SK-N-SH (cell line): ENCODE data around the gene HDLBP. TPM values are rescaled to one million over a fixed set of nuclear protein-coding genes. Genes with fewer than 3 reads are reported as not detected.

Experiments
- CTCF ChIA-PET: fragments of 300-600, 350-600 bp; formaldehyde crosslinking; extraction: SDS; loops from one replicate; lab custom pipeline; 2021; lab: Yijun Ruan, JAX
- POLR2A ChIA-PET: fragments of 350-600 bp; sonication (Branson Sonifier 250); formaldehyde crosslinking; extraction: SDS; loops from one replicate; lab custom pipeline; 2020; ENCODE audit warnings: antibody characterized with exemption, inconsistent platforms; lab: Yijun Ruan, JAX
- DNase-seq: peaks from one replicate; pipeline ENCODE4 v3.0.0; 2012
- H2AFZ ChIP-seq: fragments of 200-600 bp; sonication (generic); 2 replicates; pipeline ENCODE4 v1.8.1; 2016; ENCODE audit warnings: antibody characterized with exemption, mild to moderate bottlenecking, low read depth
- H3F3A ChIP-seq: fragments of 200-600 bp; sonication (generic); replicated peaks from 2 replicates; pipeline ENCODE3; 2016; ENCODE audit warnings: antibody characterized with exemption, mild to moderate bottlenecking; ENCODE audit not compliant: insufficient read depth
- H3K27ac ChIP-seq, 2 experiments: fragments of 200-500 bp in 1 of 2; fragments of 200-600 bp in 1 of 2; sonication (Bioruptor generic) in 1 of 2; sonication (generic), shearing (Covaris generic) in 1 of 2; 2 replicates each; pipeline versions ENCODE4 v1.5.1 to v1.6.1; 2014 to 2016; ENCODE audit warnings: low read depth in 2 of 2, inconsistent platforms in 1 of 2, low read length in 1 of 2, mild to moderate bottlenecking in 1 of 2, mixed read lengths in 1 of 2
- H3K27me3 ChIP-seq: fragments of 200-600 bp; sonication (generic), shearing (Covaris generic); 2 replicates; pipeline ENCODE4 v1.6.1; 2016; ENCODE audit warnings: mixed run types; ENCODE audit not compliant: insufficient read depth
- H3K36me3 ChIP-seq, 2 experiments: fragments of 200-500 bp in 1 of 2; fragments of 200-600 bp in 1 of 2; sonication (Bioruptor generic) in 1 of 2; sonication (generic) in 1 of 2; replicated peaks in 1 of 2; 2 replicates each; pipeline versions ENCODE3 to v1.5.1; 2014 to 2016; ENCODE audit warnings: low read length in 1 of 2, mild to moderate bottlenecking in 1 of 2; ENCODE audit not compliant: insufficient read depth in 2 of 2, control insufficient read depth in 1 of 2
- H3K4me1 ChIP-seq, 2 experiments: fragments of 200-500 bp in 1 of 2; fragments of 200-600 bp in 1 of 2; sonication (Bioruptor generic) in 1 of 2; sonication (generic), shearing (Covaris generic) in 1 of 2; 2 replicates each; pipeline versions ENCODE4 v1.5.1 to v1.6.1; 2014 to 2016; ENCODE audit warnings: low read depth in 1 of 2, low read length in 1 of 2, mixed run types in 1 of 2; ENCODE audit not compliant: insufficient read depth in 2 of 2, control insufficient read depth in 1 of 2
- H3K4me2 ChIP-seq: fragments of 200-600 bp; sonication (generic), shearing (Covaris generic); 2 replicates; pipeline ENCODE4 v1.6.1; 2017; ENCODE audit warnings: mixed run types
- H3K4me3 ChIP-seq, 2 experiments: fragments of 200-500 bp in 1 of 2; fragments of 200-600 bp in 1 of 2; sonication (Bioruptor generic) in 1 of 2; sonication (generic), shearing (Covaris generic) in 1 of 2; 2 replicates each; pipeline versions ENCODE4 v1.5.1 to v1.8.1; 2014 to 2016; ENCODE audit warnings: low read depth in 2 of 2, inconsistent platforms in 1 of 2, low read length in 1 of 2, mild to moderate bottlenecking in 1 of 2, mixed read lengths in 1 of 2, moderate library complexity in 1 of 2
- H3K79me2 ChIP-seq: fragments of 200-600 bp; sonication (generic); 2 replicates; pipeline ENCODE4 v1.8.1; 2017; ENCODE audit warnings: mild to moderate bottlenecking; ENCODE audit not compliant: insufficient read depth
- H3K9ac ChIP-seq: fragments of 200-600 bp; sonication (generic); 2 replicates; pipeline ENCODE4 v1.6.1; 2017; ENCODE audit warnings: mixed run types
- H3K9me2 ChIP-seq: fragments of 200-600 bp; sonication (generic); 2 replicates; pipeline ENCODE4 v1.6.1; 2017; ENCODE audit warnings: mixed run types
- H3K9me3 ChIP-seq: fragments of 200-600 bp; sonication (generic); 2 replicates; pipeline ENCODE4 v1.6.1; 2017; ENCODE audit warnings: mixed run types, mild to moderate bottlenecking, moderate library complexity
- H4K20me1 ChIP-seq: fragments of 200-600 bp; sonication (generic); 2 replicates; pipeline ENCODE4 v1.6.1; 2017; ENCODE audit warnings: mild to moderate bottlenecking, mixed run types; ENCODE audit not compliant: insufficient read depth
- FOXJ3 ChIP-seq: sonication (generic); formaldehyde crosslinking; IDR thresholded peaks from 2 replicates; pipeline ENCODE4 v1.5.1; 2020; ENCODE audit warnings: mild to moderate bottlenecking, missing genetic modification reagents
- GABPA ChIP-seq: IDR thresholded peaks from 2 replicates; pipeline ENCODE4 v1.4.0; 2012; ENCODE audit warnings: low read depth, mild to moderate bottlenecking
- IRF3 ChIP-seq: fragments of 150-350 bp; IDR thresholded peaks from 2 replicates; pipeline ENCODE4 v1.6.1; 2016; ENCODE audit warnings: mild to moderate bottlenecking, low read depth, low read length
- JUND ChIP-seq: IDR thresholded peaks from 2 replicates; pipeline ENCODE4 v1.4.0; 2012
- MAX ChIP-seq: IDR thresholded peaks from 2 replicates; pipeline ENCODE4 v1.4.0; 2012; ENCODE audit warnings: low read depth
- NFIC ChIP-seq: IDR thresholded peaks from 2 replicates; pipeline ENCODE4 v1.4.0; 2012; ENCODE audit warnings: borderline replicate concordance
- POLR2AphosphoS5 ChIP-seq: IDR thresholded peaks from 2 replicates; pipeline ENCODE4 v1.6.1; 2012; ENCODE audit warnings: low read depth, low read length
- RAD21 ChIP-seq: IDR thresholded peaks from 2 replicates; pipeline ENCODE4 v1.6.1; 2012; ENCODE audit warnings: mild to moderate bottlenecking, low read length
- REST ChIP-seq: IDR thresholded peaks from 2 replicates; pipeline ENCODE4 v1.6.1; 2012; ENCODE audit warnings: mild to moderate bottlenecking, low read depth, low read length, moderate library complexity
- TAF1 ChIP-seq: IDR thresholded peaks from 2 replicates; pipeline ENCODE4 v1.6.1; 2012; ENCODE audit warnings: low read depth, mild to moderate bottlenecking, low read length, moderate library complexity, borderline replicate concordance
- TEAD4 ChIP-seq: IDR thresholded peaks from 2 replicates; pipeline ENCODE4 v1.4.0; 2012; ENCODE audit warnings: mild to moderate bottlenecking, borderline replicate concordance; ENCODE audit not compliant: insufficient read depth
- USF1 ChIP-seq: IDR thresholded peaks from 2 replicates; pipeline ENCODE4 v1.4.0; 2012; ENCODE audit warnings: low read depth, borderline replicate concordance
- USF2 ChIP-seq: fragments of 150-350 bp; IDR thresholded peaks from 2 replicates; pipeline ENCODE4 v1.6.1; 2017; ENCODE audit warnings: antibody characterized with exemption, low read length, low read depth, borderline replicate concordance
- WGBS: methylation state at CpG from one replicate; pipeline ENCODE4 v1.1.6; 2017; ENCODE audit warnings: low lambda C conversion rate; 5-methylcytosine and 5-hydroxymethylcytosine counted together
- polyA plus RNA-seq, 3 experiments: library from polyadenylated mRNA; depleted of rRNA; stranded (reverse); fragments of >200 nt; gene quantifications; 2 replicates each; pipeline ENCODE4 v1.2.3, GENCODE V29; 2012

HDLBP gene
- polyA plus RNA-seq, 1 of the 3 experiments (the other 2 are of a cell fraction), result 263 TPM

- H3K9ac ChIP-seq, result peak overlapping the region; percentile 87; the same call in 1 of the 2 replicates
- 73% methylated on average over 5 of the region's 5 CpGs for WGBS
- CTCF ChIA-PET, result interaction anchor here (0.6 kb wide), 1 partner anchor 43 kb away, joined by 3 read pairs; no protein-coding TSS in a partner anchor
- DNase-seq, result no peak
- H4K20me1 ChIP-seq, result peaks cover 65% of the 10 kb centered on the region
- H3F3A ChIP-seq, result peaks cover 6% of the 10 kb centered on the region
- TF ChIP-seq MAX (no peak), IRF3 (no peak), USF1 (no peak), USF2 (no peak), RAD21 (no peak), FOXJ3 (CRISPR knock-in tag) (no peak), GABPA (no peak), TEAD4 (no peak), POLR2AphosphoS5 (no peak), NFIC (no peak), TAF1 (no peak), JUND (no peak), REST (no peak)
- peak overlapping the region; percentile 77 to 87; a peak in 3 of 4 replicates for H3K4me3 ChIP-seq
- H3K36me3 ChIP-seq, result peaks cover 18 to 35% of the 10 kb centered on the region in 2 experiments
- peaks cover 96% of the 10 kb centered on the region for H3K79me2 ChIP-seq
- peaks cover 1% of the 10 kb centered on the region; the same call in 1 of the 2 replicates for H3K9me3 ChIP-seq
- no peak overlapping the region for H3K27ac ChIP-seq
- no peak overlapping the region for H2AFZ ChIP-seq
- peaks cover 19 to 38% of the 10 kb centered on the region in 2 experiments; a peak in 3 of 4 replicates for H3K4me1 ChIP-seq
- no peaks in the 10 kb centered on the region for H3K27me3 ChIP-seq
- peak overlapping the region; percentile 93 for H3K4me2 ChIP-seq
- POLR2A ChIA-PET, result no interaction called here
- no peaks in the 10 kb centered on the region for H3K9me2 ChIP-seq
Measured at GRCh38 chr2:241270531-241270930, 44.9 kb downstream of the HDLBP start.
